HG03460 (cell line): ENCODE measurements around the gene CSAG2.
"Not testable (repeated sequence)": the region's sequence is repeated elsewhere in the genome, so short reads cannot be mapped to it uniquely, and the experiment has no call there.

Experiments
- ATAC-seq: cut with Tn5 transposase; IDR thresholded peaks from one replicate; pipeline ENCODE4 v1.9.1; 2021; ENCODE audit not compliant: unreplicated experiment

Gene CSAG2, protein sequence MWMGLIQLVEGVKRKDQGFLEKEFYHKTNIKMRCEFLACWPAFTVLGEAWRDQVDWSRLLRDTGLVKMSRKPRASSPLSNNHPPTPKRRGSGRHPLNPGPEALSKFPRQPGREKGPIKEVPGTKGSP

DNA sequence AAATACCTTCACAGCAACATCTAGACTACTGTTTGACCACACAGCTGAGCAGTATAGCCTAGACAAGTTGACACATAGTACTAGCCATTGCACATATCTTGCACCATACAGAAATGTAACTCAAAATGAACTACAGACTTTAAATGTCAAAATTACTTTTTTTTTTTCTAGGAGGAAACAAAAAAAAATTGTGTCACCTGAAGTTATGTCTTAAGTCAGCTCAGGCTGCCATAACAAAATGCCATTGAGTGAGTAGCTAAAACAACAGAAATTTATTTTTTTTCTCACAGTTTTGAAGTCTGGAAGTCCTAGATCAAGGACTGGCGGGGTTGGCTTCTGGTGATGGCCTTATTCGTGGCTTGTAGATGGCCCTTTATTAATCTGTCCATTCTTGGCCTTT lies at the start of gene CSAG2:
Gene CSAG2 (minus strand): TSS at position 101 of the 400 bp plus-strand sequence. CDS start 161 bp downstream, outside the sequence.
- not testable (repeated sequence) for ATAC-seq

DNA sequence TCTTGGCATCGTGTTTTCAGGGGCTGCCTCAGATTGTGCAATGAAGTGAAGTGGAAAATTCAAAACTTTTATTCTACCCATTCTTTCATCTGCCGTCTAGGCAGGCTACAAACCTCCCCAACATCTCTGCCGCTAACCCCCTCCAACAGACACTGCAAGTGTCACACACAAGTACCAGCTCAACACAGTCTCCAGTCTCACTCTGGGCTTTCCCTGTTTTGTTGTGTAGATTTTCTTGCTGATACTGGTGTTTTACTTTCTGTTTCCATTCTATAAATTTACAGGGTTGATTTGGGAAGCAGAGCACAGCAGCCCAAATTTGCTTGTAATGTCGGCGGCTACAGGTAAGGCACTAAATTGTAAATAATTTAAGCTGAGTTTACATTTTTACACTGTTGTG lies 45.8 kb upstream of the CSAG2 start:
- ATAC-seq = not testable (repeated sequence)

DNA sequence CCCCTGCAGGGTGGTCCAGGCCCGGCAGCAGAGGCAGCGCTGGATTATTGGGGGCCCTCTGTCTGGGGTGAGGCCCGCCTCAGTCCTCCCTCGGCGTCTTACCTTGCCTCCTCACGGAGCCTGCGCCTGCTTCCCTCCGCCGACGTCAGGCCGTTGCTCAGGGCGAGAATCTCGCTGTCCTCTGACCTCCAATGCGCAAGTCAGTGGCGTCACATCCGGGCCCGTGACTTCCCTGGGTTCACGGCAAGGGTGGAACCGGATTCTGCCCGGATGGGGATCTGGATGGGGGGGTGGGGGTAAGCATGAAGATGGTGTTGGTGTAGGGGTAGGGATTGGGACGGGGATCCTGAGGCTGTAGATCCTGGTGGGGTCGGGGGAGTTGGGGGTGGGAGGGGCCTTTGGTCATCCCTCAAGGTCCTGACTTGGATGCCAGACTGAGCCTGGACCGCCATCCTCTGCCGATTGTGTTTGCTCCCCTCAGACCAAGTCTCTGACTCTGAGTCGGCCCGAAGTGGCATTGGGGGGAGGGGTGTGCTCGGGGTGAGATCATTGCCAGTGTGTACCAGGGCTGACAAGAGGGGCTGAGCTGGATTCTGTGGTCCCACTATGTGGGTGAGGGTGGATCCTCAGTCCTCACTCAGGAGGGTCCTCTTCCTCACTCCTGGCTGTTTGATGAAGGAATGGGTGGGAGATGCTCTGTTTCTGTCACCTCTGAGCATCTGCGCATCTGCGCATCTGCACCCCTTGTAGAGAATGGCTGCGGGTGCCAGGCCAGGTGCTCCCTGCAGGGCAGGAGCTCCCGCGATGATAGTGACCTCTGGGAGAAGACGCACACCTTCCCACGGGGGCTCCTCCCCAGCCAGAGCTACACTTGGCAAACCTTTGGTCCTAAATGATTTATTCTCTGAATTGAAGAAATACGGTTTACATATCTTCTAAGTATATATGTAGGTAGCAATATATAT lies 44.9 kb upstream of the CSAG2 start, which contains the start of gene MAGEA2:
Gene MAGEA2 (minus strand): TSS at position 157 of the 965 bp plus-strand sequence. CDS start 2,479 bp downstream, outside the sequence.
- ATAC-seq = not testable (repeated sequence)

DNA sequence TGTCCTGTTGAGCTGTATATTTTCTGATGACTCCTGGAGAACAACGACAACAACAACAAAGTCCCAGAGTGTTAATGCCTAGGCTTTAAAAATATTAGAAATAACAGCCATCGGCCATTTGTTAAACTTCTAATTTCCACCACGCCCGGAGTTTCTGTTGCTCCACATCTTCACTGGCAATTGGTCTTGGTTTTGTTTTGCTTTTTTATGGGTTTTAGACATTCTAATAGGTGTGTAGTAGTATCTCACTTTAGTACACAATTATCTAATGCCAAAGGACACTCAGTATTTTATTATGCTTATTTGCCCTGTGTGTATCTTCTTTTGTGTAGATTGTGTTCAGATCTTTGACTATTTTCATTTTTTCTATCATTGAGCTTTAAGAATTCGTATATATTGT lies 29.5 kb upstream of the CSAG2 start:
- no peak for ATAC-seq

DNA sequence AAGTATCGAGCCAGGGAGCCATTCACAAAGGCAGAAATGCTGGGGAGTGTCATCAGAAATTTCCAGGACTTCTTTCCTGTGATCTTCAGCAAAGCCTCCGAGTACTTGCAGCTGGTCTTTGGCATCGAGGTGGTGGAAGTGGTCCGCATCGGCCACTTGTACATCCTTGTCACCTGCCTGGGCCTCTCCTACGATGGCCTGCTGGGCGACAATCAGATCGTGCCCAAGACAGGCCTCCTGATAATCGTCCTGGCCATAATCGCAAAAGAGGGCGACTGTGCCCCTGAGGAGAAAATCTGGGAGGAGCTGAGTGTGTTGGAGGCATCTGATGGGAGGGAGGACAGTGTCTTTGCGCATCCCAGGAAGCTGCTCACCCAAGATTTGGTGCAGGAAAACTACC lies 27.5 kb upstream of the CSAG2 start:
- not testable (repeated sequence) for ATAC-seq

- ATAC-seq = no peak
Observed at GRCh38 chrX:152735860-152736511, 26.9 kb upstream of the CSAG2 start.

GRCh38 chrX:152735101-152735500 lies 26.0 kb upstream of the CSAG2 start:
- no peak for ATAC-seq

GRCh38 chrX:152734143-152734858 lies 25.2 kb upstream of the CSAG2 start:
- ATAC-seq = not testable (repeated sequence)

DNA sequence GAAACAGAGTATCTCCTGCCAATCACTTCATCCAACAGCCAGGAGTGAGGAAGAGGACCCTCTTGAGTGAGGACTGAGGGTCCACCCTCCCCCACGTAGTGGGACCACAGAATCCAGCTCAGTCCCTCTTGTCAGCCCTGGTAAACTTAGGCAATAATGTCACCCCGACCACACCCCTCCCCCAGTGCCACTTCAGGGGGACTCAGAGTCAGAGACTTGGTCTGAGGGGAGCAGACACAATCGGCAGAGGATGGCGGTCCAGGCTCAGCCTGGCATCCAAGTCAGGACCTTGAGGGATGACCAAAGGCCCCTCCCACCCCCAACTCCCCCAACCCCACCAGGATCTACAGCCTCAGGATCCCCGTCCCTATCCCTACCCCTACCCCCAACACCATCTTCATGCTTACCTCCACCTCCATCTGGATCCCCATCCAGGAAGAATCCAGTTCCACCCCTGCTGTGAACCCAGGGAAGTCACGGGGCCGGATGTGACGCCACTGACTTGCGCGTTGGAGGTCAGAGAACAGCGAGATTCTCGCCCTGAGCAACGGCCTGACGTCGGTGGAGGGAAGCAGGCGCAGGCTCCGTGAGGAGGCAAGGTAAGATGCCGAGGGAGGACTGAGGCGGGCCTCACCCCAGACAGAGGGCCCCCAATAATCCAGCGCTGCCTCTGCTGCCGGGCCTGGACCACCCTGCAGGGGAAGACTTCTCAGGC lies 24.3 kb upstream of the CSAG2 start, which contains the start of the genes CSAG1 and MAGEA12:
Gene CSAG1 (minus strand): TSS at position 461 of the 715 bp plus-strand sequence. CDS start 1,261 bp downstream, outside the sequence.
Gene MAGEA12 (plus strand): TSS at position 497 of the 715 bp plus-strand sequence. CDS start 2,405 bp downstream, outside the sequence.
- no peak for ATAC-seq

DNA sequence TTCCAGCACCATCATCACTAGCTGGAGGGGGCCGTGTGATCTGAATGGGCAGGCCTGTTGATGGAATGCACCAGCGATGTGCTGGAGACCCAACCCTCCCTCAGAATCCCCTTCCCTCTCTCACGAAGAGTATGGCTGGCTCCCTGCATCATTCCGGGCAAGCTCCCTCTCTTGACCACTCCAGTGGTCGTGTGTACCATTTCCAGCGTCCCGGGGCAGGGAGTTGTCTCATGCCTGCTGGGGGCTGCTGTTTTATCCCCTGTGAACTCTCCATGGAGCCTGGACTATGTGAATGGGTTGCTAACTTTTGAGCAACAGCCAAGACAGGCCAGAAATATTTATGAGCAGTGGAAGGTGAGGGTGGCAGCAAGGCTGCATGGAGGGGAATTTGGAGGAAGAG lies 16.3 kb upstream of the CSAG2 start:
- no peak for ATAC-seq

GRCh38 chrX:152713815-152714787 lies 5.0 kb upstream of the CSAG2 start, which contains the start of gene MAGEA2B:
Gene MAGEA2B (plus strand): TSS chrX:152714628. CDS start chrX:152717107, 2,479 bp downstream.
- not testable (repeated sequence) for ATAC-seq

DNA sequence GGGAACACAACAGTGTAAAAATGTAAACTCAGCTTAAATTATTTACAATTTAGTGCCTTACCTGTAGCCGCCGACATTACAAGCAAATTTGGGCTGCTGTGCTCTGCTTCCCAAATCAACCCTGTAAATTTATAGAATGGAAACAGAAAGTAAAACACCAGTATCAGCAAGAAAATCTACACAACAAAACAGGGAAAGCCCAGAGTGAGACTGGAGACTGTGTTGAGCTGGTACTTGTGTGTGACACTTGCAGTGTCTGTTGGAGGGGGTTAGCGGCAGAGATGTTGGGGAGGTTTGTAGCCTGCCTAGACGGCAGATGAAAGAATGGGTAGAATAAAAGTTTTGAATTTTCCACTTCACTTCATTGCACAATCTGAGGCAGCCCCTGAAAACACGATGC lies 4.1 kb upstream of the CSAG2 start:
- not testable (repeated sequence) for ATAC-seq

DNA sequence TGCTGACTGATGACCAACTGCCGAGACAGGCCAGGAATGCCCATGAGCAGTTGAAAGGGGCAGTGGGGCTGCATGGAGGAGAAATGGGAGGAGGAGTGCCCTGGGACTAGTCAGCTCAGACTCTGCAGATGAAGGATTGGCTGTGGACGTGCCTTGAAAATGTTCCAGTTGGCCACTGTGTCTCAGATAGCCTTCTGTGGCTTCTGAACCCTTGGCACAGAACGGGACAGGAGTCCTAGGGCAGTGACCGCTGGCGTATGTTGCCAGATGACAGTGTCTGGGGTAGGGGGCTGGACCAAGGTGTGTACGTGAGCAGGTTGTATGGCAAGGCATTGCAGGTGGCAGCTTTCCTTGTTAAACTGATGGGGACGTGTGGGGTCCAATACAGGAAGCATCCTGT lies 2.6 kb downstream of the CSAG2 start:
- ATAC-seq = not testable (repeated sequence)

- not testable (repeated sequence) for ATAC-seq
Observed at GRCh38 chrX:152700390-152700789, 8.7 kb downstream of the CSAG2 start.

DNA sequence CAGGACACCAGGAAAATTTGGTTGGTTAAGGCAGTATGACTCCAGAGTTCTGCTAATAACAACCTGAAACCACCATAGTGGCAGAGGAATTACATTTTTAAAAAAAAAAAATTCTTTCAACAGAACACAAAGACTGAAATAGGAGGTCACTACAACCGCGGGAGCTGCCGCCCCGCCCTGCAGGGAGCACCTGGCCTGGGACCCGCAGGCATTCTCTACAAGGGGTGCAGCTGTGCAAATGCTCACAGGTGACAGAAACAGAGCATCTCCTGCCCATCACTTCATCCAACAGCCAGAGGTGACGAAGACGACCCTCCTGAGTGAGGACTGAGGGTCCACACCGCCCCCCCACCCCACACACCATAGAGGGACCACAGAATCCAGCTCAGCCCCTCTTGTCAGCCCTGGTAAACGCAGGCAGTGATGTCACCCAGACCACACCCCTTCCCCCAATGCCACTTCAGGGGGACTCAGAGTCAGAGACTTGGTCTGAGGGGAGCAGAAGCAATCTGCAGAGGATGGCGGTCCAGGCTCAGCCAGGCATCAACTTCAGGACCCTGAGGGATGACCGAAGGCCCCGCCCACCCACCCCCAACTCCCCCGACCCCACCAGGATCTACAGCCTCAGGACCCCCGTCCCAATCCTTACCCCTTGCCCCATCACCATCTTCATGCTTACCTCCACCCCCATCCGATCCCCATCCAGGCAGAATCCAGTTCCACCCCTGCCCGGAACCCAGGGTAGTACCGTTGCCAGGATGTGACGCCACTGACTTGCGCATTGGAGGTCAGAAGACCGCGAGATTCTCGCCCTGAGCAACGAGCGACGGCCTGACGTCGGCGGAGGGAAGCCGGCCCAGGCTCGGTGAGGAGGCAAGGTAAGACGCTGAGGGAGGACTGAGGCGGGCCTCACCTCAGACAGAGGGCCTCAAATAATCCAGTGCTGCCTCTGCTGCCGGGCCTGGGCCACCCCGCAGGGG lies 10.8 kb downstream of the CSAG2 start, which contains the start of gene MAGEA3:
Gene MAGEA3 (plus strand): TSS at position 843 of the 980 bp plus-strand sequence. CDS start 2,039 bp downstream, outside the sequence.
- not testable (repeated sequence) for ATAC-seq

DNA sequence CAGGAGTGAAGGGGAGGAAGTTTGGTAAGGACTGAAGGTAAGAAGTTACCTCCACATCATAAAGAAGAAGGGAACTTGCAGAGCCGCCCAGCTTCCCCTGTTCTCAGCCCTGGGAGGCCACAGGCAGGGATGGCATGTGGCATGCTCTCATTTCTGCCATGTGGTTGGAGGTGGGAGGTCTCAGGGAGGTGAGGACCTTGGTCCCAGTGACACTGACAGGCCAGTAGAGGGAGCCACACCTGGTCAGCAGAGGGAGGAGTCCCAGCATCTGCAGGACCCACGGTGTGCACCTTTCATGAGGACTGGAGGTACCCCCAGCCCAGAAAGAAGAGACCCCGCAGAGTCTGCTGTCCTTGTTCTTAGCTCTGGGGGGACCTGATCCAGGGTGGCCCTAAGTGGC lies 28.1 kb downstream of the CSAG2 start:
- ATAC-seq = not testable (repeated sequence)

DNA sequence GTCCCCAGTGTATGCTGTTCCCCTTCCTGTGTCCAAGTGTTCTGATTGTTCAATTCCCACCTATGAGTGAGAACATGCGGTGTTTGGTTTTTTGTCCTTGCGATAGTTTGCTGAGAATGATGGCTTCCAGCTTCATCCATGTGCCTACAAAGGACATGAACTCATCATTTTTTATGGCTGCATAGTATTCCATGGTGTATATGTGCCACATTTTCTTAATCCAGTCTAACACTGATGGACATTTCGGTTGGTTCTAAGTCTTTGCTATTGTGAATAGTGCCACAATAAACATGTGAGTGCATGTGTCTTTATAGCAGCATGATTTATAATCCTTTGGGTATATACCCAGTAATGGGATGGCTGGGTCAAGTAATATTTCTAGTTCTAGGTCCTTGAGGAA lies 34.4 kb downstream of the CSAG2 start:
- ATAC-seq = not testable (repeated sequence)
